NCI-H524 treated with DMSO at 0.1 percent for 48 hours (cell line): ENCODE data around the gene IL17REL.

ENCODE experiments used
- DNase-seq: peaks from one replicate; lab custom pipeline; 2025; lab: John Stamatoyannopoulos, UW

Gene IL17REL

DNA sequence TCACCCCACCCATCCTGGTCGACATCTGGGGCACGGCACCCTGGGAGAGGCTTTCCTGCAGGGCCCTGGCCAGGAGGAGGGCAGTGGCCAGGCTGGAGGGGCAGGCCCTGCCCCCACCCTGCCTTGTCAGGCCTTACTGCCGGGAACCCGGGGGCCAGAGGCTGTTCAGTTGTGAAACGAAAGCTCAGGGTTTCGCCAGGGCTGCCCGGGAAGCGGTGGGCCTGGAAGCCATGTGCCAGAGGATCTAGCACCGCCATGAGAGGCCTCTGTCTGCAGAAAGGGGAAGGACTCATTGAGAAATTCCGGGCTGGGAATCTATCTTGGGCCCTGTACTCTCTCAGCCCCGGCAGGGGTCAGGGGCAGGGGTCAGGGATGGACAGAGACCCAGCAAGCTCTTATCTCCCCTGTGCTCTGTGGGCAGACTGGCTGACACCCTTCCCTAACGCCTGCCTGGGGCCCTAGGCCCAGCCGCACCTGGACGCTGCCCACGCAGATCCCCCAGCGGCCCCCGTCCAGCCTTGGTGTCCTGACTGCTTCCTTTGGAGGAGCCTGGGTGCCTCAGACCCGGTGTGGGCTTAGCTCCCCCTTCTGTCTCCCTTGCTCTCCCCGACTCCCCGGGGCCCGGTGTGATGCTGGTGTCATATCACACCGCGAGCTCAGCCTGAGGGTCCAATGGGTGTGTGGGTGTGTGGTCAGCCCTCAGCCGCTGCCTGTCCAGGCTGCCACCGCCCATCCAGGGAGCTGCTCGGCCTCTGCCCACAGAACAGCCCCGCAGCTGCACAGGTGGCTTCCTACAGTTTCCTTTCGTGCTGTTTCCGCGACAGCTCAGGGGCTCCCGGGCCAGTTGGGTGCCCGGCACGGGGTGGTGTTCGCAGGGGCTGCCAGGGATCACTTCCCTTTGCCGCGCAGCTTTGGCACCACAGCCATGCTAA, 45.5 kb downstream of the IL17REL start:
- no peak for DNase-seq

DNA sequence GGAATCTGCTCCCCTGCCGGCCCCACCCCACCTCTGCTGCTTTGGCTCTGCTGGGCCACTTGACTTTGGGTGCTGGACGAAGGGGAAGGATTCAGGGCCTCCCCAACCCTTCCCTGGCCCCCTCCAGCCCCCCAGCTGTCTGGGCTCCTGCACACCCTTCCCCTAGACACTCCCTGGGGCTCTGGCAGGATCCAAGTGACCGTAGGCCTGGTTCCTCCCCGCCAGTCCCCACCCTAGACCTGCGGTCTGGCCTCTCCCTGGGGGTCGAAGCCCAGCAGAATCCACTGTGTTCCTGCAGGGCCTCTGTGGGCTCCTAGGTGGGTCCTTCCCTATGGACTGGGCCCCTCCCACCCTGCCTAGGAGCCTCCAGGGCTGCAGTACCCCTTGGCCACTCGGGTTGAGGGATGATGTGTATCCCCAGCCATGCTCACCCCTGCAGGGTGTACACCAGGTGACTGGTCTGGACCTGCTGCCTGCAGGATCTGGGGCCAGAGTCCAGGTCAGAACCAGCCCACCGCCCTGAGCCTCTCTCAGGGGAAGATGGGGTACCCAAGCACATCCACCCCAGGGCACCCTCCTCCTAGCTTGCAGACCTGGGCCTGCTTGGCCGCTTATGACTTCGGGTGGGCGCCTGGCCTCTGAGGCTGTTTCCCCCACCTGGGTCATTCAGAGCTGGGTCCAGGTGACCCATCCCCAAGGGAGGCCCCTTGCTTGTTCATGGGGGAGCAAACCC, 46.4 kb downstream of the IL17REL start:
- DNase-seq, result no peak

DNA sequence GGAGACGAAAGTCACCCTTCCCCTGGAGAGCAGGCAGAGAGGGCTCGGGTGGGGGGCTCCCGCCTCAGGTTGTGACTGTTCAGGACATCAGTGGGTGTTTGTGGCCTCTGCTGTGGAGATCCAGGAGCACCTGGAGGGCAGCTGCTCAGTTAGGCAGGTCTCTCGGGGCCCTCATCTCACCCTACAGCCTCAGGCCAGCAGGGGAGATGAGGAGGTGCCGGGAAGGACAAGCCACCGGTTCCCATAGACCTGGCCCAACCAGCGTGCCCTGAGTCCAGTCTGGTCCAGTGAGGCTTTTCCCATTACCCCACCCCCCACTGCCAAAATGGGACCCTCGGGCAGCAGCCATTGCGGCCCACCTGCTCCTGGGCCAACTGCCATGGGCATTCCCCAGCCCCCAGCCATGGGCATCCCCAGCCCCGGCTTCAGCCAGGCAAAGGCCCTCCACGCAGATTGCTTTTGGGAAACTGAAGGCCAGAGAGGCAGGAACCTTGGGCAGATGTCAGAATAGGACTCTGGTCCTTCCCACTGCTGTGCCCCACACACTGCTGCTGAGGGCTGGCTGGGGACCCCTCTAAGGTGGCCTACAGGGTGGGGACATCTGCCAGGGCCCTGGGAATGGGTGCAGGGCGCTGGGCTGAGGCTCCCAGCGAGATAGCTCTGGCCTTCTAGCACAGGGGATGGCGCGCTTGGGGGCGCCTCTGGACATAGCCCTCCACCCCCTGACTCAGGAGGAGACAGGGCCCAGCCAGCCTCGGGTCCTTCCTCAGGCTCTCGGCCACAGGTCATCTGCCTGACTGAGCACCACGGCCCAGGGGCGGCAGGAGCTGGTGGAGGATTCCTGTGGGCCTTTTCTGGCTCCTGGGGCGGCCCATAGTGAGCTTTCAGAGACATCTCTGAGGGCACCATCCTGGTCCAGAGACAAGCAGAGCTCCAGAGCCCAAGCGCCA, 47.2 kb downstream of the IL17REL start:
- no peak for DNase-seq

DNA sequence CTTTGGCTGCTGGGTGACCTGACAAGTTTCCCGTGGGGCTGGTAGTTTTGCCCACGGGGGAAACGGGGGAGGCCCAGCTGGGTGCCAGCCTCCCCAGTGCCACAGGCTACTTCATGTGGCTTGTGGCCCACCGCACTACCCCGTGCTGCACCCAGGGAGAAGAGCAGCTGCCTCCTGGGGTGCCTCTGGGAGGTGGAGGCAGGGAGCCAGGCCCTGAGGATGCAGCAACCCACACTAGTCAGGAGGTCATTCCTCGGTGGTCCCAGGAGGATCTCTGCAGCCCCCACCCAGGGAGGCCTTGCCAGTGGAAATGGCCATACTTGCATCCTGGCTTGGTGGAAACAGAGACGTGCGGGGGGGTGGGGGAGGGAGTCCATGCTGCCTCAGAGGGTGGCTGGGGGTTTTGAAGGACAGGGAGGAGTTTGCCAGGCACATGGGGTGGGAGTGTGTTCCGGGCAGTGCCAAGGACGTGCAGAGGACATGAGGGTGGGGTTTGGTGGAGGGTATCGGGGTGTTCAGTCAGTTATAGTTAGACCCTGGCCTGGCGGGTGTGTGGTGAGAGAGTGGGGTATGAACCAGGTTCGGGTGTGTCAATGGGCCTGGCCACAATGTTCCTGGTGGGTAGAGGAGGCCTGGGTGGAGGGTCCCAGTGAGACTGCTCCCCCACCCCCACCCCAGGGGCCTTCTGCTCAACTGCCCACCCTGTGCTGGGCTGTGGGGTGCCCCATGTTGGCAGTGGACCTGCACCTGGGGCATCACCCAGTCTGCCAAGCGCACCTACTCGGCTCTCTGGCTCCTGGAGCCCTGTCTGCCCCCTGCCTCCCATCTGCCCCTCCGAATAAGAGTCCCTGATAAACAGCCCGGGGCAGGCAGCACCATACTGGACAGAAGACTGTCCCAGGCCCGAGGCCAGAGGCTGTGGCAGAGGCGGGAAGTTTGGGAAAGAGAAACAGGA, 48.2 kb downstream of the IL17REL start:
- DNase-seq, result no peak

DNA sequence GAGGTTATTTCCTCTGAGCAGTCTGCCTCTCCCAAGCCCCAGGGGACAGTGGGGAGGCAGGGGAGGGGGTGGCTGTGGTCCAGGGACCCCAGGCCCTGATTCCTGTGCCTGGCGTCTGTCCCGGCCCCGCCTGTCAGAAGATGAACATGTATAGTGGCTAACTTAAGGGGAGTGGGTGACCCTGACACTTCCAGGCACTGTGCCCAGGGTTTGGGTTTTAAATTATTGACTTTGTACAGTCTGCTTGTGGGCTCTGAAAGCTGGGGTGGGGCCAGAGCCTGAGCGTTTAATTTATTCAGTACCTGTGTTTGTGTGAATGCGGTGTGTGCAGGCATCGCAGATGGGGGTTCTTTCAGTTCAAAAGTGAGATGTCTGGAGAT, 48.9 kb downstream of the IL17REL start:
- DNase-seq, result no peak

DNA sequence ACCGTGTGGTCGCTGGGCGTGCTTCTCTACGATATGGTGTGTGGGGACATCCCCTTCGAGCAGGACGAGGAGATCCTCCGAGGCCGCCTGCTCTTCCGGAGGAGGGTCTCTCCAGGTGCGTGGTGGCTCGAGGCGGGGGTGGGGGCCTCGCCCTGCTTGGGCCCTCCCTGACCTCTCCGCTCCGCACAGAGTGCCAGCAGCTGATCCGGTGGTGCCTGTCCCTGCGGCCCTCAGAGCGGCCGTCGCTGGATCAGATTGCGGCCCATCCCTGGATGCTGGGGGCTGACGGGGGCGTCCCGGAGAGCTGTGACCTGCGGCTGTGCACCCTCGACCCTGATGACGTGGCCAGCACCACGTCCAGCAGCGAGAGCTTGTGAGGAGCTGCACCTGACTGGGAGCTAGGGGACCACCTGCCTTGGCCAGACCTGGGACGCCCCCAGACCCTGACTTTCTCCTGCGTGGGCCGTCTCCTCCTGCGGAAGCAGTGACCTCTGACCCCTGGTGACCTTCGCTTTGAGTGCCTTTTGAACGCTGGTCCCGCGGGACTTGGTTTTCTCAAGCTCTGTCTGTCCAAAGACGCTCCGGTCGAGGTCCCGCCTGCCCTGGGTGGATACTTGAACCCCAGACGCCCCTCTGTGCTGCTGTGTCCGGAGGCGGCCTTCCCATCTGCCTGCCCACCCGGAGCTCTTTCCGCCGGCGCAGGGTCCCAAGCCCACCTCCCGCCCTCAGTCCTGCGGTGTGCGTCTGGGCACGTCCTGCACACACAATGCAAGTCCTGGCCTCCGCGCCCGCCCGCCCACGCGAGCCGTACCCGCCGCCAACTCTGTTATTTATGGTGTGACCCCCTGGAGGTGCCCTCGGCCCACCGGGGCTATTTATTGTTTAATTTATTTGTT, 49.6 kb downstream of the IL17REL start:
- DNase-seq, result no peak

DNA sequence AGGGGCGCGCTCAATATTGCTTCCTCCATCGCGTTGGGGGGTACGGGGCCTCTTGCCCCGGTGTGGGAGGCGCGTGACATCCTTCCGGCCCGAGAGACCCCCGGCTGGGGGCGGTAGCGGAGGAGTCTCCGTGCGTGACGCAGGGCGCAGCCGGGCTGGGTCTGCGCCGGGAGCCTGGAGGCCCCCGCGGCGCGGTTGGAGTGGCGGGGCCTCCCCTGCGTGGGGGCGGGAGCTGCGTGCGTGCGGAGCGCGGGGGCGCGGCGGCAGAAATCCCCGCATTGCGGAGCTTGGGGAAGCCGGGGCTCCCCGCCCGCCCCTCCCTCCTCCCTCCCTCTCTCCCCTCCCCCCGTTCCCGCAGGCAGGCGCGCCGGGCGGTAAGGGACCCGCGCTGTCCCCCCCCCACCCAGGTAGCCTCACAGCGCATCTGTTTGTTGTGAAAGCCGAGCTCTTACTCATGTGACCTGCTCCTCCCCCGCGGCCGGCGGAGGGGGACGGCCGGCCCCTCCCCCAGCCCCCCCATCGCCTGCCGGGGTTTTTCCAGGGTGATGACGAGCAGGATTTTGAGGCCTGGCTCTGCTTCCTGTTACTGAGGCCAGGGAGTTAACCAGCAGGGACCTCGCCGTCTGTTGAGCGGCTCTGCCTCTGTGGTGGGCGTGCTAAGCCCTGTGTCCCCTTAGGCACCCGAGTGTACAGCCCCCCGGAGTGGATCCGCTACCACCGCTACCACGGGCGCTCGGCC, 50.4 kb downstream of the IL17REL start:
- DNase-seq, result no peak

DNA sequence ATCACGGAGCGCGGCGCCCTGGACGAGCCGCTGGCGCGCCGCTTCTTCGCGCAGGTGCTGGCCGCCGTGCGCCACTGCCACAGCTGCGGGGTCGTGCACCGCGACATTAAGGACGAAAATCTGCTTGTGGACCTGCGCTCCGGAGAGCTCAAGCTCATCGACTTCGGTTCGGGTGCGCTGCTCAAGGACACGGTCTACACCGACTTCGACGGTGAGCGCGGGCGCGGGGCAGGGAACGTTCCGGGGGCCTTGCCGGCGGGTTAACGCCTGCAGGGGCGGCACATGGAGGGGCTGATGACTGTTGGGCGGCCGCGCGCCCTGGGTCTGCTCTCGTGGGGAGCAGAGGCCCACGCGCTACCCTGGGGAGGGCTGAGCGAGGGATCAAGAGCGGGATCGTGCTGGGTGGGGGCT, 51.0 kb downstream of the IL17REL start:
- no peak for DNase-seq

DNA sequence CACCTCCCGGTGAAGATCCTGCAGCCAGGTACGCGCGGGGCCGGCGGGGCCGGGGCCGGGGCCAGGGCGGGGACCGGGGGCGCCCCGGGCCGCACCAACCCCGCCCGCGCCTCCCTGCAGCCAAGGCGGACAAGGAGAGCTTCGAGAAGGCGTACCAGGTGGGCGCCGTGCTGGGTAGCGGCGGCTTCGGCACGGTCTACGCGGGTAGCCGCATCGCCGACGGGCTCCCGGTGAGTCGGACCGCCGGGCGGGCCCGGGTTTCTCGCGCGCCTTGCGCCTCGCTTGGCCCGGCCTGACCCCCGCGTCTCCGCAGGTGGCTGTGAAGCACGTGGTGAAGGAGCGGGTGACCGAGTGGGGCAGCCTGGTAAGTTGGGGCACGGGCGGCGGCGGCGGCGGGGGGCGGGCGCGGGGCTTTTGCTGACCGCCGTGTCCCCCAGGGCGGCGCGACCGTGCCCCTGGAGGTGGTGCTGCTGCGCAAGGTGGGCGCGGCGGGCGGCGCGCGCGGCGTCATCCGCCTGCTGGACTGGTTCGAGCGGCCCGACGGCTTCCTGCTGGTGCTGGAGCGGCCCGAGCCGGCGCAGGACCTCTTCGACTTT, 51.5 kb downstream of the IL17REL start:
- no peak for DNase-seq

DNA sequence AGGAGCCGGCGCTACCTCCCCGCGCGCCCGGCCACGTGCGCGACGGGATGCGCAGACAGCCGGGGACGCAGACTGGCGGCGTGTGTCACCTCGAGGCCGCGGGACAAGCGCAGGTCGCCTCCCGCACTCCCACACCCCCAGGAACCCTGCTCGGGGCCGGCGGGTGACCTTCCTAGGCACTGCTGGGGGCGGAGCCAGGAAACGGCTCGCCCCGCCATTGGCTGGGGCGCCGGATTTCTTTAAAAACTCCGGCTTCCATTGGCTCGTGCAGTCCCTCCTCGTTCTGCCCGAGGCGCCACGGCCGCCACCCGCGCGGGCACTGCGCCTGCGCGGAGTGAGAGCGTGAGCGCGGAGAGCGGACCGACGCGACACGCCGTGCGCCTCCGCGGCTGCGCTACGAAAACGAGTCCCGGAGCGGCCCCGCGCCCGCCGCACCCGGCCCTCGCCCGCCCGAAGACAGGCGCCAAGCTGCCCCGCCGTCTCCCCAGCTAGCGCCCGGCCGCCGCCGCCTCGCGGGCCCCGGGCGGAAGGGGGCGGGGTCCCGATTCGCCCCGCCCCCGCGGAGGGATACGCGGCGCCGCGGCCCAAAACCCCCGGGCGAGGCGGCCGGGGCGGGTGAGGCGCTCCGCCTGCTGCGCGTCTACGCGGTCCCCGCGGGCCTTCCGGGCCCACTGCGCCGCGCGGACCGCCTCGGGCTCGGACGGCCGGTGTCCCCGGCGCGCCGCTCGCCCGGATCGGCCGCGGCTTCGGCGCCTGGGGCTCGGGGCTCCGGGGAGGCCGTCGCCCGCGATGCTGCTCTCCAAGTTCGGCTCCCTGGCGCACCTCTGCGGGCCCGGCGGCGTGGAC, 52.2 kb downstream of the IL17REL start, which contains the start of gene PIM3:
PIM3 (plus strand) TSS at position 614 of the 846 bp plus-strand sequence; CDS start at position 790, 176 bp downstream.
- DNase-seq, result peak; percentile 62

DNA sequence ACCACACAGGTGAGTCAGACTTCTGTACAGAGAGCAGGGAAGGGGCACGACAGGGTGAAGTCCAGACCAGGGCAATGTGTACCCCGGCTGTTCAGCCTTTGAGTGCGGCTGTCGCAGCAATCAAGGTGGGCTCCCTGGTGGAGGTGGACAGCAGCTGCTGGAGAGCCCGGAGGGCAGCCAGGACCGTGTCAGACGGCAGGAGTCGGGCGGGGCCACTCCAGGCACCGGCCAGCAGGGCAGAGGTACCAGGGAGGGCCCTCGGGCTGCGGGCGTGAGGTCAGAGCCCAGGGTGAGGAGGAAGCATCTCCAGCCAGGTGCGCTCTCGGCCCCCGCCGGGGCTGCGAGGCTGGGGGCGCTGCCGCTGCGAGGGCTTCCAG, 52.8 kb downstream of the IL17REL start:
- no peak for DNase-seq

DNA sequence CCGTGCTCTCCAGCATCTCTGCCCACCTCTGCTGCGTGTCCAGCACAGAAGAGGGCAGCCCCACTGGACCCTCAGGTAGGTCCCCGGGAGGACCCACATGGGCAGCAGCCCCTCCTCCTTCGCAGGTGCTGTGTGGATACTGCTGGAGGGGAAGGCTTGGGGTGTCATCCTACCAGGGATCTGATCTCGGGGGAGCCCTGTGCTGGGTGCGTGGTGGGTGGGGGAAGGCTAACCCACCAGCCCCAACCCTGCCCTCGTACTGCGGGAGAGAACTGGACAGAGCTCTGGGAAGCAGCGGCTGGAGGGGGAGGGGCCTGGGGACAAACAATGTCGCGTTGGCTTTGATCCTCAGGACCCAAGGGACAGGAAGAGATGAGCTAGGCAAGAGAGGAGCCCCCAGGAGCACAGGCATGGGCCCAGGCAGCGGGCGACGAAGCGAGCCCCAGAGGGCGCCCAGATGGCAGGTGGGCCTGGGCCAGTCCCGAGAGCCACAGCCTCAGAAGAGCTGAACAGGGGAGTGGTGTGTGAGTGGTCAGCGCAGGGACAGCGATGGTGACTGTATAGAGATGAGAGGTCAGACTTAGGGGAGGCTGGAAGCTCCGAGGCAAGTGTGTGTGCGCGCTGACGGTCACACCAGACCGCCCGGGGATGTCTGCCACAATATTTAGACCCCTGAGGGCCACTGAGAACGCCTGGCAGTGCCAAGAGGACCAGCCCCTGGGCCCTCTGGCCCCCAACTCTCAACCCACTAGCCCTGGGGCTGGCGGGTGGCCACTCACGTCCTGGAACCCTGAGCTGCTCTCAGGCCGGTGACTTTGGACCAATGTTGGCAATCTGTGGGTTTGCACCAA, 53.4 kb downstream of the IL17REL start:
- DNase-seq, result no peak

DNA sequence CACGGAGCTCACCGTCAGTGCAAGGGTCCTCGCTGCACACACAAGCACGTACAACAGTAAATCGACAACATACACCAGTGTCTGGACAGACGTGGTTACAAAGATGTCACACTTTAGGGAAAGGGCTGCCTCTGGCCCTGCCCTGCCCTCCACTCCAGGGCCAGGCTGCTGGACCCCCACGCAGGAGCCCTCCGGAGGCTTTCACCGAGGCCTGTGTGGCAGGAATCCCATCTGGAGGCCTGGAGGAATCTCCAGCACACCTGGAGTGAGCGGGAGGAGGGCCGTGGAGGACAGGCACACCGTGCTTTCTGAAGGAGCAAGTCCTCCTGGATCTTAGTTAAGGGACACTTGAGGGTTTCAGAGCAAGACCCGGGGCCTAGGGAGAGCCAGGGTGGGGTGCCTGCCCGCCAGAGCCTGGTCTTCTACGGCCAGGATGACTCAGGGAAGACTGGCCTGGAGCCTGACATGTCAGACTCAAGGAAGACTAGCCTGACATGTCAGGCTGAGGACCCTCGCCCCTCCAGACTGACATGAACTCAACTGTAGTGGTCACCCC, 54.1 kb downstream of the IL17REL start:
- DNase-seq, result no peak

DNA sequence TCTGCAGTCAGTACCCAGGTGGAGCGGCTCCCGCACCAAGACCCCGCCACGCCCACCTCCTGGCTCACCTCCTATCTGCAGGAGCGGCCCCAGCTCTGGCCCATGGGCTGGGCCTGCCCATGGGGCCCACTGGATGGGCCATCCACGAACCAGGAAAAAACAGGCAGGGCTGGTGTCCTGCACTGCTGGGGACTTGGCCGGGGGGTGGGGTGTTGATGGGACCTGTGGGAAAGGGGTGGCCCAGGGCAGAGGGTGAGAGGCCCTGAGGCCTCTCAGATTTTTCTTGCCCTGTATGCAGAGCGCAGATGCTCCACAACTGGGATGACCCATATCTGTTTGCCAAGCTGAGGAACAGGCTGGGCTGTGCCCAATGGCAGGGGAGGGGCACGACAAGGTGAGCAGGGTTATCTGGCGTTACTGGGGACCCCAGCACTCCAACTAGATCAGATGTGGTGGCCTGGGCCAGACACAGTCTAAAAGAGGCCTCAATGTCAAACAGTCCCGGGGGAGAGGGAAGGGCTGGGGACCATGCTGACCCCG, 54.7 kb downstream of the IL17REL start:
- DNase-seq, result no peak

DNA sequence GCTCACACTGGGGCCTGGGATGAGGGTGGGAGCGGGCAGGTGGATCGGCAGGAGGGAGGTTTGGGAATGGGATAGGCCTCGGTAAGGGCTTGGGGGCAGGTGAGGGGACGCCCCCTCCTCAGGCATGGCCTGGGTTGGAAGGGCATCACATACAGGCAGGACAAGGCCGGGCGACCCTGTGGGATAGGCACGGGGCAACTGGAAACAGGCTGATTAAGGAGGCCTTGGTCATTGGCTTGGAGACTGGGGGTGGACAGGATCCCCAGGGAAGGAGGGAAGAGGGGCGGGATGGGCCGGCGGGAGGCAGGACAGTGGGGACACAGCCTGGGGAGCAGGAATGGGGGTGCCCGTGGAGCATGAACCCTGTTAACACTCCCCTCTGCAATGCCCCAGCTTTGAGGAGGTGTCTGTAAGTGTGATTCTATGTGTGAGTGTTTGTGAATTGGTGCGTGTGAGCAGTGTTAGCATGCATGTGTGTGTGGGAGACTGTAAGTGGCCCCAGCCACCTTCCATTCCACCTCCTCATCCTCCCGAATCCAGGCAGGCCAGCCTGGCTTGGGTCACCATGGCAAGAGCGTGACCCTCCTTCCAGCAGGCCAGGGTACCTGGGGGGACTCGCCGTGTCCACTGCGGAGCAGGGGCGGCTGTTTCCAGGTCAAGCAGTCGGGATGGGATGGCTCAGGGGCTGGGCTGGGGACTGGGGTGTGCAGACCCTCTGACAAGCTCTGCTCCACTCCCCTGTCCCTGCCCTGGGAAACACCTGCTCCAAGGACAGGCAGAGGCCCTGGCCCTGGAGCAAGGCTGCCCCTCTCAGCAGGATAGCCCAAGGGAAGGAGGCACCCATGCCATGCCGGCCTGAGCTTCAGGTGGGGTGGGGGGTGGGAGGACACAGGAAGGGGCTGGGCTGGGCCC, 55.4 kb downstream of the IL17REL start:
- no peak for DNase-seq
